ENCODE data around the gene GPRC5A.

The GPRC5A gene

GRCh38 chr12:12885096-12885792 is 6.1 kb upstream of the GPRC5A start:
- no peak for DNase-seq (ENCODE audit: low read depth)

GRCh38 chr12:12887471-12887870 is 3.9 kb upstream of the GPRC5A start:
- DNase-seq (ENCODE audit: low read depth): no peak

- DNase-seq (ENCODE audit: low read depth): no peak
Measured at GRCh38 chr12:12889701-12890100, 1.7 kb upstream of the GPRC5A start.

- DNase-seq (ENCODE audit: low read depth): no peak
Measured at GRCh38 chr12:12890543-12891079, 751 bp upstream of the GPRC5A start.

GRCh38 chr12:12891881-12892355 is 556 bp downstream of the GPRC5A start:
- no peak for DNase-seq (ENCODE audit: low read depth)

- DNase-seq (ENCODE audit: low read depth): no peak
Measured at GRCh38 chr12:12892681-12893141, 1.3 kb downstream of the GPRC5A start.

GRCh38 chr12:12893438-12893837 is 2.1 kb downstream of the GPRC5A start:
- no peak for DNase-seq (ENCODE audit: low read depth)

- DNase-seq (ENCODE audit: low read depth): peak; percentile 48
Measured at GRCh38 chr12:12896260-12896659, 4.9 kb downstream of the GPRC5A start.

GRCh38 chr12:12897302-12897701 is 5.9 kb downstream of the GPRC5A start:
- DNase-seq (ENCODE audit: low read depth): no peak

- no peak for DNase-seq (ENCODE audit: low read depth)
Measured at GRCh38 chr12:12898136-12898717, 6.9 kb downstream of the GPRC5A start.

- DNase-seq (ENCODE audit: low read depth): no peak
Measured at GRCh38 chr12:12898911-12899511, 7.6 kb downstream of the GPRC5A start.

GRCh38 chr12:12899530-12900380 is 8.4 kb downstream of the GPRC5A start:
- peak; percentile 89 for DNase-seq (ENCODE audit: low read depth)

GRCh38 chr12:12900786-12901157 is 9.4 kb downstream of the GPRC5A start:
- DNase-seq (ENCODE audit: low read depth): no peak

- peak; percentile 89 for DNase-seq (ENCODE audit: low read depth)
Measured at GRCh38 chr12:12901158-12901791, 9.9 kb downstream of the GPRC5A start.

- DNase-seq (ENCODE audit: low read depth): no peak
Measured at GRCh38 chr12:12902036-12902435, 10.7 kb downstream of the GPRC5A start.

GRCh38 chr12:12903642-12904609 is 12.6 kb downstream of the GPRC5A start:
- DNase-seq (ENCODE audit: low read depth): no peak

GRCh38 chr12:12907552-12907951 is 16.2 kb downstream of the GPRC5A start:
- no peak for DNase-seq (ENCODE audit: low read depth)

- DNase-seq (ENCODE audit: low read depth): no peak
Measured at GRCh38 chr12:12908252-12908651, 16.9 kb downstream of the GPRC5A start.

- no peak for DNase-seq (ENCODE audit: low read depth)
Measured at GRCh38 chr12:12908711-12909110, 17.3 kb downstream of the GPRC5A start.

- no peak for DNase-seq (ENCODE audit: low read depth)
Measured at GRCh38 chr12:12909228-12909994, 18.0 kb downstream of the GPRC5A start.

Measured in GM04504 (cell line).